Measurements from ENCODE around the gene VPS9D1. TPM values are rescaled to one million over a fixed set of nuclear protein-coding genes. Genes with fewer than 3 reads are reported as not detected.

VPS9D1 gene
- total RNA-seq, 6 experiments from 2014 or later = 5.6 to 12.4 (median 9.4) TPM

DNA sequence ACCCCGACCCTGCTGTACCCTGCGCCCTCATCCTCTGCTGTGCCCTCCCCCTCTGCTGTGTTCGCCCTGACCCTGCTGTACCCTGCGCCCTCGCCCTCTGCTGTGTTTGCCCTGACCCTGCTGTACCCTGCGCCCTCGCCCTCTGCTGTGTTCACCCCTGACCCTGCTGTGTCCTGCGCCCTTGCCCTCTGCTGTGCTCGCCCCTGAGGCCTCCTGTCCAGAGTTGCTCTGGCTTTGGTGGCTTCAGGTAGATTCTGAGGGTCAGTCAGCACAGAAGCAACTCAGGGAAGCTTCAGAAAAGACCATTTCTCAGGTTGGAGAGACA is 12.2 kb upstream of the VPS9D1 start:
- H3K27me3 ChIP-seq = no peaks in the 10 kb centered on the region
- peaks cover 0 to 68% (median 41%) of the 10 kb centered on the region in 4 donors for H3K36me3 ChIP-seq
- H3K9me3 ChIP-seq = no peaks in the 10 kb centered on the region
- no peak overlapping the region for H3K27ac ChIP-seq
- ATAC-seq (peak in 1 of 4 donors; percentile 4), DNase-seq (no peak)
- TF ChIP-seq, protein P1, sequence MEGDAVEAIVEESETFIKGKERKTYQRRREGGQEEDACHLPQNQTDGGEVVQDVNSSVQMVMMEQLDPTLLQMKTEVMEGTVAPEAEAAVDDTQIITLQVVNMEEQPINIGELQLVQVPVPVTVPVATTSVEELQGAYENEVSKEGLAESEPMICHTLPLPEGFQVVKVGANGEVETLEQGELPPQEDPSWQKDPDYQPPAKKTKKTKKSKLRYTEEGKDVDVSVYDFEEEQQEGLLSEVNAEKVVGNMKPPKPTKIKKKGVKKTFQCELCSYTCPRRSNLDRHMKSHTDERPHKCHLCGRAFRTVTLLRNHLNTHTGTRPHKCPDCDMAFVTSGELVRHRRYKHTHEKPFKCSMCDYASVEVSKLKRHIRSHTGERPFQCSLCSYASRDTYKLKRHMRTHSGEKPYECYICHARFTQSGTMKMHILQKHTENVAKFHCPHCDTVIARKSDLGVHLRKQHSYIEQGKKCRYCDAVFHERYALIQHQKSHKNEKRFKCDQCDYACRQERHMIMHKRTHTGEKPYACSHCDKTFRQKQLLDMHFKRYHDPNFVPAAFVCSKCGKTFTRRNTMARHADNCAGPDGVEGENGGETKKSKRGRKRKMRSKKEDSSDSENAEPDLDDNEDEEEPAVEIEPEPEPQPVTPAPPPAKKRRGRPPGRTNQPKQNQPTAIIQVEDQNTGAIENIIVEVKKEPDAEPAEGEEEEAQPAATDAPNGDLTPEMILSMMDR (IDR thresholded peaks at IDR 0.05) = no peak
- WGBS (ENCODE audit: insufficient coverage, low coverage, low lambda C conversion rate, missing lambda C conversion rate) = 47% methylated on average over 9 of the region's 9 CpGs
- intact Hi-C loops (cut with DNase I) = no loop called here
- peaks cover 0 to 18% (median 6%) of the 10 kb centered on the region in 4 donors for H3K4me1 ChIP-seq
- no peak overlapping the region for H3K4me3 ChIP-seq

DNA sequence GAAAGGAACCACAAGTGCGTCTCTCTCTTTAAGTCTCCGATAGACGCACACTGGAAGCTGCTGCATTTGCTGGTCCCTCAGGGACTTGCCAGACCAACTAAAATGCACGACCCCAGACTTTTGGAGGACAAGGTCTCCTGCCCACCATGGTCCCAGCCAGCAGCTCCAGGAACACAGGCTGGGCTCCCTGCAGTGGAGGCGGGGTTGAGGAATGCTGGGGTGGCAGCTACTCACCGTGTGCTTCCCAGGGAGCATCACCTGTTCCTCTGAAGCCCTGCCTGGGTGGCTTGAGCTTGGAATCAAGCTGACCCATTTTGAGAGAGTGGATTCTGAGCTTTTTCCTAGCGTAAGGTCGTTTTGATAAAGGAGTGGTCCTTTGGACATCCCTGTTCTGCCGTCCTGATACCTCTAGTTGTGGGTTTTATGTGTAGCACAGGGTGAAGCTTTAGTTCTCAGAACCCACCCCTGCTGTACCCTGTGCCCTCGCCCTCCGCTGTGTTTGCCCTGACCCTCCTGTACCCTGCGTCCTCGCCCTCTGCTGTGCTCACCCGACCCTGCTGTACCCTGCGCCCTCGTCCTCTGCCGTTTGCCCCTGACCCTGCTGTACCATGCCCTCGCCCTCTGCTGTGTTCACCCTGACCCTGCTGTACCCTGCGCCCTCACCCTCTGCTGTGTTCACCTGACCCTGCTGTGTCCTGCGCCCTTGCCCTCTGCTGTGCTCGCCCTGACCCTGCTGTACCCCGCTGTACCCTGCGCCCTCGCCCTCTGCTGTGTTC is 11.6 kb upstream of the VPS9D1 start:
- WGBS (ENCODE audit: insufficient coverage, low coverage, low lambda C conversion rate, missing lambda C conversion rate) = 63% methylated on average over 15 of the region's 24 CpGs
- intact Hi-C loops (cut with DNase I) = no loop called here

DNA sequence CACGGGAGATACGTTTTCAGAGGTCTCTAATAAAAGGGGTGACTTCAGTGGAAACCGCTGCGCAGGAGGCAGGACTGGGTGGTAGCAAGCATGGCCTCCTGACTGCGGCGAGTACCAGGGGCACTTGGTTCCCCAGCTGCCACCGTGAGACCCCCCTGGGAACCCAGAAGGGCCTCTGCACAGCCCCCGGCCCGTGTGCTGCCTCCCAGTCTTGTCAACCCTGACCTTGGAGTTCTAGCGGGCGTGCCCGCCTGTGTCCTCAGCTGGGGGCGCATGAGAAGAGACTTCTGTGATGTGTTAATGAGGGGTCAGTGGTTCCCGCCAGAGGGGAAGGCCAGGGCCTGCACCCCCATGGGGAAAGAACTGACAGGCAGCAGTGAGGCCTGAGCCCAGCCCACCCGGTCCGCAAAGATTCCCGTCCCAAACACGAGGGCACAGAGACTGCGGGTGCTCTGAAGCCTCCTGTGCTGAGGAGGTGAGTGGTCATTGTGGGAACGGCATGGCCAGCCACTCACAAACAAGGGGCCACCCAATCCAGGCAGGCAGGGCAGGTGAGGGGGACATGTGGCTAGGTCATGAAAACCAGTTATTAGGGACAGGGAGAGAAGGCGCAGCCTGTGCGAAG is 10.0 kb upstream of the VPS9D1 start:
- WGBS (ENCODE audit: insufficient coverage, low coverage, low lambda C conversion rate, missing lambda C conversion rate) = 78% methylated on average over 9 of the region's 22 CpGs
- no peaks in the 10 kb centered on the region for H3K9me3 ChIP-seq
- TF ChIP-seq, protein P1 (IDR thresholded peaks at IDR 0.05) = no peak
- TF ChIP-seq POLR2A (IDR thresholded peaks at IDR 0.05) = no peak
- no peaks in the 10 kb centered on the region for H3K27me3 ChIP-seq
- H3K27ac ChIP-seq = peak overlapping the region in 1 of 3 donors; percentile 65
- ATAC-seq (no peak), DNase-seq (no peak)
- H3K36me3 ChIP-seq = peaks cover 0 to 62% (median 34%) of the 10 kb centered on the region in 4 donors
- no peak overlapping the region for H3K4me3 ChIP-seq
- H3K4me1 ChIP-seq = peaks cover 0 to 18% (median 6%) of the 10 kb centered on the region in 4 donors
- intact Hi-C loops (cut with DNase I) = no loop called here

More for the DNA sequence above, 11.6 kb upstream of the VPS9D1 start:
- DNase-seq (no peak), ATAC-seq (no peak)
- H3K27me3 ChIP-seq = no peaks in the 10 kb centered on the region
- peaks cover 0 to 65% (median 39%) of the 10 kb centered on the region in 4 donors for H3K36me3 ChIP-seq
- TF ChIP-seq POLR2A (IDR thresholded peaks at IDR 0.05) = no peak
- TF ChIP-seq, protein P1 (IDR thresholded peaks at IDR 0.05) = no peak
- H3K4me3 ChIP-seq = no peak overlapping the region
- H3K27ac ChIP-seq = no peak overlapping the region
- peaks cover 0 to 18% (median 6%) of the 10 kb centered on the region in 4 donors for H3K4me1 ChIP-seq
- H3K9me3 ChIP-seq = no peaks in the 10 kb centered on the region

DNA sequence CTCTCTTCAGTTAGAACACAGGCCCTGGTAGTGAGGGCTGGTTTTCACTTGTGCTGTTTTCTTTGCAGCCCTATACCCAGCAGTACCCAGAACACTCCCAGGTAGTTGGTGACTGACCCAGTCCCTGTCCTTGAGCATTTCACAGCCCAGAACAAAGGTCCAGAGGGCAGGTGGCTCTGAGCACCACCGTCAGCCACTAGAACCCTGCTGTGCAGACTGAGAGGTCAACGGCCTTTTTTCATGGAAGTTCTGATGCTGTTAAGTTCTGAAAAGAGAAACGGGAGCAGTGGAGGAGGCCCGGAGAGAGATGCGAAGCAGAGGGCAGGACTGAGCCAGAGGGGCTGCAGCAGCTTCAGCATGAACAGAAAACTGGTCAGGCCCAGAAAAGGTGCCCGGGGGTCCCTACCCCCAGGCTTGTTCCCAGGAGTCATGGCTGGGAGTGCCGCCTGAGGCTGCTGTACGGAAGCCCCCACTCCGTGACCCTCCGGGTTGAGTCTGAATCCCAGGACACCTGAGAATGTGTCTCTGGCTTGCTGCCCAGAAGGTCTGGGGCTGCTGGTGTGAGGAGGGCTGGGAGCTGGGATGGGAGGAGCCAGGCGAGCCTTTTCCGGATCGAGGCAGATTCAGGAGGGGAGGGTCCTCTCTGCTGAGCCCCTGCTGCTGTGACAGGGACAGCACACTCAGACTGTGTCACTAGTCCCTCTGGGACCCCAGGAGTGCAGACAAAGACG is 9.3 kb upstream of the VPS9D1 start:
- DNase-seq = peak in 2 of 3 donors; percentile 79 to 83
- Histone ChIP-seq H3K4me1 (peaks cover 0 to 18% (median 6%) of the 10 kb centered on the region in 4 donors), H3K27me3 (no peaks in the 10 kb centered on the region), H3K27ac (peak overlapping the region in 2 of 3 donors; percentile 26 to 65), H3K4me3 (no peak overlapping the region), H3K9me3 (no peaks in the 10 kb centered on the region), H3K36me3 (peaks cover 0 to 61% (median 33%) of the 10 kb centered on the region in 4 donors)
- no peak for TF ChIP-seq POLR2A (IDR thresholded peaks at IDR 0.05)
- TF ChIP-seq, protein P1 (IDR thresholded peaks at IDR 0.05) = no peak
- WGBS (ENCODE audit: insufficient coverage, low coverage, low lambda C conversion rate, missing lambda C conversion rate) = 49% methylated on average over 9 of the region's 14 CpGs
- ATAC-seq = peak; percentile 84 to 97 (median 88)
- intact Hi-C loops (cut with DNase I) = no loop called here
